Liver (tissue), 9 donors: ENCODE results near the gene CD300LB. TPM values are rescaled to one million over a fixed set of nuclear protein-coding genes. Genes with fewer than 3 reads are reported as not detected.
A peak's percentile ranks its signal among the peaks of the same experiment; 100 is the strongest.

Source experiments
- DNase-seq: peaks from one replicate; pipeline ENCODE4 v3.0.0-alpha.2; 2017; ENCODE audit warnings: low spot score
- H3K27ac ChIP-seq, 2 donors: one replicate each; pipeline ENCODE4 v1.7.0; 2013; ENCODE audit warnings: inconsistent platforms in 2 of 2, low read length in 2 of 2, control low read depth in 1 of 2, low read depth in 1 of 2, mild to moderate bottlenecking in 1 of 2
- H3K27me3 ChIP-seq, 4 donors: one replicate each; pipeline versions ENCODE4 v1.6.1 to v1.7.0; 2013; ENCODE audit warnings: low read length in 3 of 4, inconsistent platforms in 1 of 4, mild to moderate bottlenecking in 1 of 4, moderate library complexity in 1 of 4; ENCODE audit not compliant: control insufficient read depth in 4 of 4, insufficient read depth in 4 of 4
- H3K36me3 ChIP-seq, 4 donors: one replicate each; pipeline versions ENCODE4 v1.6.1 to v1.7.0; 2013; ENCODE audit warnings: low read length in 3 of 4, mild to moderate bottlenecking in 3 of 4, low read depth in 1 of 4, moderate library complexity in 1 of 4; ENCODE audit not compliant: control insufficient read depth in 4 of 4, insufficient read depth in 3 of 4
- H3K4me1 ChIP-seq, 4 donors: one replicate each; pipeline versions ENCODE4 v1.6.1 to v1.7.0; 2013; ENCODE audit warnings: low read length in 3 of 4, mild to moderate bottlenecking in 3 of 4, moderate library complexity in 1 of 4; ENCODE audit not compliant: control insufficient read depth in 4 of 4, insufficient read depth in 4 of 4
- H3K4me3 ChIP-seq, 3 donors: one replicate each; pipeline versions ENCODE4 v1.6.1 to v1.7.0; 2013; ENCODE audit warnings: low read length in 3 of 3, control low read depth in 1 of 3, low read depth in 1 of 3, mild to moderate bottlenecking in 1 of 3
- H3K9ac ChIP-seq, 2 donors: one replicate each; pipeline ENCODE4 v1.7.0; 2013; ENCODE audit warnings: low read length in 2 of 2, mild to moderate bottlenecking in 2 of 2, moderate library complexity in 2 of 2, control low read depth in 1 of 2, low read depth in 1 of 2
- H3K9me3 ChIP-seq, 4 donors: one replicate each; pipeline versions ENCODE4 v1.6.1 to v1.7.0; 2013; ENCODE audit warnings: low read length in 3 of 4; ENCODE audit not compliant: control insufficient read depth in 4 of 4
- ATF3 ChIP-seq: IDR thresholded peaks from 2 replicates; pipeline ENCODE4 v1.6.1; 2016; ENCODE audit warnings: antibody characterized with exemption
- CTCF ChIP-seq: fragments of 150-350 bp; IDR thresholded peaks from 2 replicates; pipeline ENCODE4 v1.5.1; 2017; ENCODE audit warnings: improper control_type of control experiment, low read depth, low read length; ENCODE audit not compliant: missing input control
- FOXA1 ChIP-seq: IDR thresholded peaks from 2 replicates; pipeline ENCODE4 v1.6.1; 2016; ENCODE audit warnings: antibody characterized with exemption
- FOXA2 ChIP-seq: IDR thresholded peaks from 2 replicates; pipeline ENCODE4 v1.6.1; 2016; ENCODE audit warnings: antibody characterized with exemption
- HNF4A ChIP-seq, 2 donors: conservative IDR thresholded peaks; 2 replicates each; pipeline ENCODE4 v1.6.1; 2016; ENCODE audit warnings: antibody characterized with exemption in 2 of 2, mild to moderate bottlenecking in 2 of 2
- JUND ChIP-seq, 2 donors: IDR thresholded peaks; 2 replicates each; pipeline ENCODE4 v1.6.1; 2016; ENCODE audit warnings: antibody characterized with exemption in 2 of 2
- MAX ChIP-seq: IDR thresholded peaks from 2 replicates; pipeline ENCODE4 v1.6.1; 2016; ENCODE audit warnings: antibody characterized with exemption
- NR2F2 ChIP-seq: IDR thresholded peaks from 2 replicates; pipeline ENCODE4 v1.6.1; 2016; ENCODE audit warnings: antibody characterized with exemption
- RAD21 ChIP-seq, 2 donors: IDR thresholded peaks; 2 replicates each; pipeline ENCODE4 v1.6.1; 2016; ENCODE audit warnings: antibody characterized with exemption in 2 of 2, mild to moderate bottlenecking in 2 of 2
- REST ChIP-seq: IDR thresholded peaks from 2 replicates; pipeline ENCODE4 v1.6.1; 2016; ENCODE audit warnings: antibody characterized with exemption, mild to moderate bottlenecking
- RXRA ChIP-seq, 2 donors: IDR thresholded peaks; 2 replicates each; pipeline ENCODE4 v1.6.1; 2017 to 2018; ENCODE audit warnings: antibody characterized with exemption in 2 of 2, mild to moderate bottlenecking in 1 of 2
- SP1 ChIP-seq: IDR thresholded peaks from 2 replicates; pipeline ENCODE4 v1.6.1; 2018; ENCODE audit warnings: antibody characterized with exemption, mild to moderate bottlenecking
- TAF1 ChIP-seq: conservative IDR thresholded peaks from 2 replicates; pipeline ENCODE4 v1.6.1; 2016; ENCODE audit warnings: antibody characterized with exemption, mild to moderate bottlenecking
- YY1 ChIP-seq: IDR thresholded peaks from 2 replicates; pipeline ENCODE4 v1.6.1; 2016; ENCODE audit warnings: antibody characterized with exemption, mild to moderate bottlenecking
- ZBTB33 ChIP-seq: IDR thresholded peaks from 2 replicates; pipeline ENCODE4 v1.6.1; 2016; ENCODE audit warnings: antibody characterized with exemption
- WGBS: extraction: QIAGEN DNeasy Blood & Tissue Kit; methylation state at CpG from one replicate; pipeline ENCODE4 v1.1.7; 2013; 5-methylcytosine and 5-hydroxymethylcytosine counted together
- polyA plus RNA-seq, 2 donors: library from polyadenylated mRNA; stranded (reverse) in 1 of 2; unstranded in 1 of 2; fragments of 200-250 nt in 1 of 2; fragments of >200 nt in 1 of 2; fragmentation: Nextera tagmentation in 1 of 2; extraction: Ambion mirVana in 1 of 2; gene quantifications; one replicate each; pipeline versions ENCODE4 v1.2.1 to v1.2.3, GENCODE V29; 2013 to 2015
- total RNA-seq, 2 donors: library from RNA; depleted of rRNA; stranded (reverse); fragments of >200 nt; gene quantifications; one replicate each; pipeline ENCODE4 v1.2.3, GENCODE V29; 2014
- donor health status: healthy.
- donor health status: healthy.
- donor health status: healthy.
- donor health status: healthy.
- donor health status: healthy.

CD300LB gene
- total and polyA plus RNA-seq, 4 donors, result 0.08 to 0.33 (median 0.09) TPM; not detected in 1

- no peaks in the 10 kb centered on the region for H3K27me3 ChIP-seq
- H3K27ac ChIP-seq, result peak overlapping the region; percentile 10 to 15
- H3K9ac ChIP-seq, result no peak overlapping the region
- H3K4me1 ChIP-seq, result no peaks in the 10 kb centered on the region
- TF ChIP-seq MAX (peak; percentile 36), JUND (IDR thresholded peaks at IDR 0.05) (no peak), RXRA (IDR thresholded peaks at IDR 0.05) (peak in 1 of 2 donors; percentile 18)
- 49% methylated on average over 6 of the region's 6 CpGs for WGBS
- no peaks in the 10 kb centered on the region for H3K36me3 ChIP-seq
- DNase-seq, result no peak
- no peaks in the 10 kb centered on the region for H3K9me3 ChIP-seq
- H3K4me3 ChIP-seq, result no peak overlapping the region
Measured at GRCh38 chr17:74478420-74479100, 52.7 kb downstream of the CD300LB start.

GRCh38 chr17:74477411-74477810, 53.9 kb downstream of the CD300LB start:
- no peaks in the 10 kb centered on the region for H3K4me1 ChIP-seq
- H3K4me3 ChIP-seq, result no peak overlapping the region
- WGBS, result 87% methylated on average over 4 of the region's 4 CpGs
- DNase-seq, result no peak
- TF ChIP-seq JUND (IDR thresholded peaks at IDR 0.05), result no peak
- no peak for TF ChIP-seq TAF1
- no peak overlapping the region for H3K9ac ChIP-seq
- H3K9me3 ChIP-seq, result no peaks in the 10 kb centered on the region
- H3K27ac ChIP-seq, result no peak overlapping the region
- H3K36me3 ChIP-seq, result no peaks in the 10 kb centered on the region
- no peaks in the 10 kb centered on the region for H3K27me3 ChIP-seq

- no peak for DNase-seq
- Histone ChIP-seq H3K4me1 (no peaks in the 10 kb centered on the region), H3K4me3 (no peak overlapping the region), H3K27me3 (no peaks in the 10 kb centered on the region), H3K36me3 (no peaks in the 10 kb centered on the region), H3K9ac (no peak overlapping the region), H3K27ac (no peak overlapping the region), H3K9me3 (no peaks in the 10 kb centered on the region)
- TF ChIP-seq RXRA (IDR thresholded peaks at IDR 0.05) (no peak), SP1 (no peak)
- WGBS, result 88% methylated on average over 4 of the region's 4 CpGs
Measured at GRCh38 chr17:74475189-74475588, 56.1 kb downstream of the CD300LB start.

- Histone ChIP-seq H3K36me3 (no peaks in the 10 kb centered on the region), H3K27me3 (no peaks in the 10 kb centered on the region), H3K4me1 (no peaks in the 10 kb centered on the region), H3K9ac (no peak overlapping the region), H3K4me3 (no peak overlapping the region), H3K9me3 (no peaks in the 10 kb centered on the region), H3K27ac (no peak overlapping the region)
- WGBS, result 77% methylated on average over 9 of the region's 9 CpGs
- DNase-seq, result no peak
- TF ChIP-seq FOXA1, result no peak
- TF ChIP-seq RAD21 (IDR thresholded peaks at IDR 0.05), result no peak
- TF ChIP-seq REST, result no peak
- TF ChIP-seq FOXA2, result no peak
- TF ChIP-seq ATF3, result no peak
- no peak for TF ChIP-seq YY1
- TF ChIP-seq ZBTB33, result no peak
- TF ChIP-seq CTCF, result no peak
- TF ChIP-seq HNF4A (conservative IDR thresholded peaks at IDR 0.05), result no peak
- TF ChIP-seq JUND (IDR thresholded peaks at IDR 0.05), result no peak
- no peak for TF ChIP-seq NR2F2
Measured at GRCh38 chr17:74474043-74474792, 57.1 kb downstream of the CD300LB start.
